ENCODE measurements around the gene FRMD5. TPM values are rescaled to one million over a fixed set of nuclear protein-coding genes. Genes with fewer than 3 reads are reported as not detected.

The FRMD5 gene
- total and polyA plus RNA-seq, 2 donors (not counting 1 experiment from before 2014, with no cell fraction given), result not detected

DNA sequence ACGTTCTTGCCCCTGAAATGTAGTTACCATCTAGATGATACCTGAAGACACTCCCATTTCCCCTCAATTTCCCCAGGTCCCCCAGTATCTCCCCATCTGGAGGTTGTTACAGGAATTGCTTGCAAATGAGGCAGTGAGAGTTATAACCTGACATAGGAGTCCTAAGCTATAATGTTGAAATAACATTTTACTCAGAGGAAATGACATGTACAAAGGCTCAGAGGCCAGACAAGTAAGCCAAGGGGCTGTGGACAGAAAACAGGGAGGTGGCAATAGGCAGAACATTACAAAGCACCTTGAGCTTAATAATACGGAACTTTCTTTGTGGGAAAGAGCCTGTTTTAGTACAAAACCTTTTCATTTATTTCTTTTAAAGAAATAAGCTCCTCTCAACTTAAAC, 171.9 kb downstream of the FRMD5 start:
- TF ChIP-seq EZH2 (IDR thresholded peaks at IDR 0.05; ENCODE audit: borderline replicate concordance, insufficient read depth, low read depth, low read length, poor library complexity, severe bottlenecking), result no peak
- TF ChIP-seq, protein P1, sequence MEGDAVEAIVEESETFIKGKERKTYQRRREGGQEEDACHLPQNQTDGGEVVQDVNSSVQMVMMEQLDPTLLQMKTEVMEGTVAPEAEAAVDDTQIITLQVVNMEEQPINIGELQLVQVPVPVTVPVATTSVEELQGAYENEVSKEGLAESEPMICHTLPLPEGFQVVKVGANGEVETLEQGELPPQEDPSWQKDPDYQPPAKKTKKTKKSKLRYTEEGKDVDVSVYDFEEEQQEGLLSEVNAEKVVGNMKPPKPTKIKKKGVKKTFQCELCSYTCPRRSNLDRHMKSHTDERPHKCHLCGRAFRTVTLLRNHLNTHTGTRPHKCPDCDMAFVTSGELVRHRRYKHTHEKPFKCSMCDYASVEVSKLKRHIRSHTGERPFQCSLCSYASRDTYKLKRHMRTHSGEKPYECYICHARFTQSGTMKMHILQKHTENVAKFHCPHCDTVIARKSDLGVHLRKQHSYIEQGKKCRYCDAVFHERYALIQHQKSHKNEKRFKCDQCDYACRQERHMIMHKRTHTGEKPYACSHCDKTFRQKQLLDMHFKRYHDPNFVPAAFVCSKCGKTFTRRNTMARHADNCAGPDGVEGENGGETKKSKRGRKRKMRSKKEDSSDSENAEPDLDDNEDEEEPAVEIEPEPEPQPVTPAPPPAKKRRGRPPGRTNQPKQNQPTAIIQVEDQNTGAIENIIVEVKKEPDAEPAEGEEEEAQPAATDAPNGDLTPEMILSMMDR (IDR thresholded peaks at IDR 0.05), result no peak
- no peak overlapping the region for H3K4me3 Mint-ChIP-seq
- no peaks in the 10 kb centered on the region for H3K9me3 Mint-ChIP-seq (ENCODE audit: insufficient read depth)
- DNase-seq (no peak), ATAC-seq (ENCODE audit: low read depth) (no peak)
- no peaks in the 10 kb centered on the region for H3K27me3 ChIP-seq (replicated peaks in 1 of 4; ENCODE audit: control extremely low read depth in 1 of 4, control insufficient read depth in 3 of 4, insufficient read depth in 4 of 4, low read length in 3 of 4)
- POLR2A ChIA-PET, result interaction anchor here (0.6 kb wide), 1 partner anchor 95 kb away, joined by 3 read pairs; no protein-coding TSS in a partner anchor
- intact Hi-C loops (cut with micrococcal nuclease), result no loop called here
- peaks cover 31% of the 10 kb centered on the region for H3K27me3 Mint-ChIP-seq
- H3K4me2 ChIP-seq (replicated peaks; ENCODE audit: low read depth, low read length, poor library complexity, severe bottlenecking), result no peak overlapping the region
- 60% methylated on average over 1 of the region's 2 CpGs for WGBS (ENCODE audit: insufficient coverage)
- H3K27ac Mint-ChIP-seq, result no peak overlapping the region
- no peaks in the 10 kb centered on the region for H4K20me1 ChIP-seq (ENCODE audit: control insufficient read depth, insufficient read depth, low read length, poor library complexity, severe bottlenecking)
- no peaks in the 10 kb centered on the region for H3K4me1 ChIP-seq (ENCODE audit: control insufficient read depth in 2 of 2, insufficient read depth in 2 of 2, low read length in 2 of 2)
- H3K79me2 ChIP-seq (ENCODE audit: control insufficient read depth, insufficient read depth, low read length), result no peaks in the 10 kb centered on the region
- H3K4me1 Mint-ChIP-seq, result no peaks in the 10 kb centered on the region
- H3K36me3 ChIP-seq (replicated peaks in 1 of 2; ENCODE audit: control extremely low read depth in 1 of 2, control insufficient read depth in 1 of 2, extremely low read depth in 1 of 2, insufficient read depth in 2 of 2, low read length in 1 of 2), result no peaks in the 10 kb centered on the region
- H3K27ac ChIP-seq (ENCODE audit: low read length in 2 of 2), result no peak overlapping the region
- H3K9me3 ChIP-seq (ENCODE audit: control extremely low read depth in 1 of 3, control insufficient read depth in 2 of 3, insufficient read depth in 1 of 3, low read length in 2 of 3), result no peaks in the 10 kb centered on the region
- no peak overlapping the region for H3K9ac ChIP-seq (ENCODE audit: low read length)
- H3K4me3 ChIP-seq (ENCODE audit: control extremely low read depth in 1 of 5, extremely low read depth in 1 of 5, insufficient read depth in 1 of 5, low read depth in 2 of 5, low read length in 4 of 5), result no peak overlapping the region
- CTCF ChIA-PET, result interaction anchor here (1.4 kb wide), 1 partner anchor 43 kb away, joined by 5 read pairs; no protein-coding TSS in a partner anchor
- H2AFZ ChIP-seq (ENCODE audit: insufficient read depth, low read depth, low read length, poor library complexity, severe bottlenecking), result no peak overlapping the region

DNA sequence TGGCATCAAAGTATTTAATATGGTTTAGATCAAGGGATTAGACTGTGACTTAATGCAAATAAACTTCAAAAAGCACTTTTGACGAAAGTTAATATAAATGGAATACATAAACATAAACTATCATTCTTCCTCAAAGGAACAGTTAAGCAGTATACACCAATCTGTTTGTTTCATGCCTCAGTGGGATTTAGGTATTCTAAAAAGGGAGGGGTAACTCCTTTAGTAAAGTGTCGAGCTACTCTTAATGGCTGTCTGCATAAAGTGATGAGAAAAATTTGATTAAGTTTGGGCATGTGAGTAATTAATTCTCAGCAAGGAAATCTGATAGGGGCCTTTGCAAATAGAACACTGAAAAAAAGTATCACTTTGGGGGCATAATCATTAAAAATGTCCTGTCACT, 176.9 kb downstream of the FRMD5 start:
- 100% methylated on average over 1 of the region's 2 CpGs for WGBS (ENCODE audit: insufficient coverage)
- ATAC-seq (ENCODE audit: low read depth) (no peak), DNase-seq (no peak)

More for the DNA sequence above, 176.9 kb downstream of the FRMD5 start:
- ChIA-PET CTCF (no interaction called here), POLR2A (no interaction called here)
- H3K9me3 Mint-ChIP-seq (ENCODE audit: insufficient read depth), result no peaks in the 10 kb centered on the region
- H3K4me3 Mint-ChIP-seq, result no peak overlapping the region
- Histone ChIP-seq H3K4me1 (ENCODE audit: control insufficient read depth in 2 of 2, insufficient read depth in 2 of 2, low read length in 2 of 2) (no peaks in the 10 kb centered on the region), H3K9me3 (ENCODE audit: control extremely low read depth in 1 of 3, control insufficient read depth in 2 of 3, insufficient read depth in 1 of 3, low read length in 2 of 3) (no peaks in the 10 kb centered on the region), H4K20me1 (ENCODE audit: control insufficient read depth, insufficient read depth, low read length, poor library complexity, severe bottlenecking) (no peaks in the 10 kb centered on the region), H3K4me2 (replicated peaks; ENCODE audit: low read depth, low read length, poor library complexity, severe bottlenecking) (no peak overlapping the region), H3K4me3 (ENCODE audit: control extremely low read depth in 1 of 5, extremely low read depth in 1 of 5, insufficient read depth in 1 of 5, low read depth in 2 of 5, low read length in 4 of 5) (no peak overlapping the region), H2AFZ (ENCODE audit: insufficient read depth, low read depth, low read length, poor library complexity, severe bottlenecking) (no peak overlapping the region), H3K79me2 (ENCODE audit: control insufficient read depth, insufficient read depth, low read length) (no peaks in the 10 kb centered on the region), H3K9ac (ENCODE audit: low read length) (no peak overlapping the region), H3K27ac (ENCODE audit: low read length in 2 of 2) (no peak overlapping the region), H3K36me3 (replicated peaks in 1 of 2; ENCODE audit: control extremely low read depth in 1 of 2, control insufficient read depth in 1 of 2, extremely low read depth in 1 of 2, insufficient read depth in 2 of 2, low read length in 1 of 2) (no peaks in the 10 kb centered on the region), H3K27me3 (replicated peaks in 1 of 4; ENCODE audit: control extremely low read depth in 1 of 4, control insufficient read depth in 3 of 4, insufficient read depth in 4 of 4, low read length in 3 of 4) (no peaks in the 10 kb centered on the region)
- intact Hi-C loops (cut with micrococcal nuclease), result no loop called here
- H3K27me3 Mint-ChIP-seq, result peaks cover 24% of the 10 kb centered on the region
- no peaks in the 10 kb centered on the region for H3K4me1 Mint-ChIP-seq
- TF ChIP-seq EZH2 (IDR thresholded peaks at IDR 0.05; ENCODE audit: borderline replicate concordance, insufficient read depth, low read depth, low read length, poor library complexity, severe bottlenecking), result no peak
- TF ChIP-seq, protein P1 (IDR thresholded peaks at IDR 0.05), result no peak
- H3K27ac Mint-ChIP-seq, result no peak overlapping the region
